ENCODE measurements around the gene NFX1. TPM values are rescaled to one million over a fixed set of nuclear protein-coding genes. Genes with fewer than 3 reads are reported as not detected.

NFX1 gene
- 18.7 TPM for total RNA-seq

- peak; percentile 93 for DNase-seq
These were observed at the start of gene NFX1 for GRCh38 chr9:33290247-33291030. TSS of gene NFX1 (plus strand) at chr9:33290516. CDS start at chr9:33290573, 57 bp downstream.

- DNase-seq: no peak
These were observed 49.0 kb upstream of the NFX1 start for GRCh38 chr9:33241298-33241697.

- no peak for DNase-seq
These were observed 47.6 kb upstream of the NFX1 start for GRCh38 chr9:33242609-33243134.

- DNase-seq: no peak
These were observed 46.1 kb upstream of the NFX1 start for GRCh38 chr9:33244137-33244784.

DNA sequence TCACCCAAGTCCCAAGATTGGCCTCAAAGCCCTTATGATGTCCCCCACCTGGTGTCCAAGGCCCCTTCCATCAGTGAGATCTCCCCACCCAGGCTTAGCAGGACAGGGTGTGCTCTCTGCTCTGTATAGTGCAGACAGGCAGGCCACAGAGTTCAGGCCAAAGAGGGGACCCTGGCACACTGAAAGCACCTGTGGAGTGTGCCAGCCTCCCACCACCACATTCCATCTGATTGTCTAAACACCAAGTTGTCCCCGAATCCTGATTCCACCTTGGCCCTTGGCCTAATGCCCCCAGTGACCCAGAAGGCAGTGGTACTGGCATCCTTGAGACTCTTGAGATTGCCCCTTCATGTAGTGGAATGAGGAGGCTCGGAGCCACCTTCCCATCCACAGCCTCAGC is 45.0 kb upstream of the NFX1 start:
- no peak for DNase-seq

GRCh38 chr9:33246269-33246860 is 44.0 kb upstream of the NFX1 start:
- no peak for DNase-seq

DNA sequence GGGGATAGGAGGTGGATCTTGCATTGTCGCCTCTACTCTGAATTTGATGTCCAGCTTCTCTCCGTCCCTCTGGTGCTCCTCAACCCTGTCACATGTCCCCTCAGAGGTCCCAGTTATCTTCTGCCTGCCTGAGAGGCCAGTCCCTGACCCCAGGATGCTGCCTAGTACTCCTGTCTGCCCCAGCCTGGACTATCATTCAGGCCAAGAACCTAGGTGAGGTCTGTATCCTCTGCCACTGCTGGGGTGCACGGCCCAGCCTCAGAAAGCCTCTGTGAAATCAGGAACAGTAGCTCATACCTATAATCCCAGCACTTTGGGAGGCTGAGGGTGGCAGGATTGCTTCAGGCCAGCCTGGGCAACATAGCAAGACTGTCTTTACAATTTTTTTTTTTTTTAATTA is 41.7 kb upstream of the NFX1 start:
- no peak for DNase-seq

DNA sequence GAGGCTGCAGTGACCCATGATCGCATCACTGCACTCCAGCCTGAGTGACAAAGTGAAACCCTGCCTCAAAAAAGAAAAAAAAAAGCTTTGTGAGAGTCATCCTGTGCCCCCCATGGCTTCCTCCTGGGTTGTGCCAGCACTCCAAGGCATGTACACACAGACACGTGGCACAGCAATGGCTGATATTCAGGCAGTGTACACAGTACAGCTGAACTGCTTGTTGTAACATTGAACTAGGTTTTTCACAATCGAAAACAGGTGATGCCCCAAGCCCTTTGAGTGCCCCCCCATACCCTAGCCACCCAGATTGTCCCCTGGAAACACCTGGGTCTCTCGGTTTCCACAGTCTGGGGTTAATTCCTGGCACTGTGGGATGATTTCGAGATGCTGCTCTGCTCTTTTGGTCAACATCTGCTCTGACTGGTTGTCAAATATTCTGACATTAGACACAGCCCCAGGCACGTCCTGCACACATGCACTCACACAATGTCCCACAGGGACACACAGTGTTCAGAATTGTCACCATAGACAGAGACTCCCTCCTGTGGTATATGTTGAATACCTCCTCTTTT is 41.1 kb upstream of the NFX1 start:
- DNase-seq: no peak

DNA sequence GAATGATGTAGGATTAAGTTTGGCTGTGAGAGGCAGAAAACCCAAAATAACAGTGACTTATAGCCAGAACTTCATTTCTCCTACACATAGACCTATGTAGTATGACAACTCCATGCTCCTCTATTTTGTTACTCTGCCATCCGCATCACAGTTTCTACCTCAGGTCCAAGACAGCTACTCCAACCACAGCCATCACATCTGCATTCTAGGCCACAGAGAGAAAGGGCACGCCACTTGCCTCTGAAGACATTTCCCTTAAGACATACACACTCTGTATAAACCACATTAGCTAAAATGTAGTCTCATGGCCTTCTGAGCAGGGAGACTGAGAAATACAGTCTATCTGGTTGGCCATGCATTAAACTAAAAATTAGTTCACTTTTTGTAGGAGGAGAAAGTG is 40.3 kb upstream of the NFX1 start:
- no peak for DNase-seq

DNA sequence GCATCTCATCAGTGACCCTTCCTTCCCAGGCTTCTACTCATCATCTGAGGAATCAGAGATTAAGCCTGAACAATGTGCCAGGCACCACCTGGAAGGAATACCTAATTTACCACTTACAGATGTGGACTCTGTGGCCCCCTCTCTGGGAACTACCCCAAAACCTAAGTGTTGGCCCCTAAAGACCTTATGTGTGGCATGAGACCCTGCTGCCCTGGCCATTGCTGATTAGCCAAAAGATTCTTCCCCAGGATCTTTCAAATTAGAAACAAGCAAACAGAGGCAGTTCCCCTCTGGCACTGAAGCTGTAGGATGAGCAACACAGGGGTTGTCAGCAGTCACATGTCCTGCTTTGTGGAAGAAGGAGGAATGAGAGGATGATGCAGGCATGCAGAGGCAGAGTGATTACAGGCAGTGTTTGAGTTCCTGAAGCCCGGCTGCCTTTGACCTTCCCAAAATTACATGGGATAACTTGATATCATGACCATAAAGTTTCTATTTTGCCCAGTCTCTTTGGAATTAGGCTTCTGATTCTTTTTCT is 39.8 kb upstream of the NFX1 start:
- DNase-seq: no peak

- no peak for DNase-seq
These were observed 36.1 kb upstream of the NFX1 start for GRCh38 chr9:33254211-33254610.

DNA sequence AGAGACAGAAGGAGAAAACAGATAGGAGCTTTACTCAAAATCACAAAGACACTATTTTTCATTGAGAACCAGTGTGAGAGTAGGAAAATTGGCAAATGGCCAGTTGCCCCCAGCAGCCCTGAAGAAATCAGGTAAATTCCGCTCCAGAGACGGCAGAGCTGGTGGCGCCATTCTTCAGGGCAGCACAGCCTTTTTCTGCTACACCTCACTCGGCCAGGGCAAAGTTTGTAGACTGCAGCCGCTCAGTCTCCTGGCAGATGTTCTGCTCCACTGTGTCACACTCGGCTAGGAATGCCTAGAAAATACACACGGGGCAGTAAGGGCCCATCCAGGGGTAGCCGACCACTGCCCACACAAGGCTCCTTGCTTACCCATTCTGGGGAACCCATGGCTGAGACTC is 35.3 kb upstream of the NFX1 start:
- no peak for DNase-seq

DNA sequence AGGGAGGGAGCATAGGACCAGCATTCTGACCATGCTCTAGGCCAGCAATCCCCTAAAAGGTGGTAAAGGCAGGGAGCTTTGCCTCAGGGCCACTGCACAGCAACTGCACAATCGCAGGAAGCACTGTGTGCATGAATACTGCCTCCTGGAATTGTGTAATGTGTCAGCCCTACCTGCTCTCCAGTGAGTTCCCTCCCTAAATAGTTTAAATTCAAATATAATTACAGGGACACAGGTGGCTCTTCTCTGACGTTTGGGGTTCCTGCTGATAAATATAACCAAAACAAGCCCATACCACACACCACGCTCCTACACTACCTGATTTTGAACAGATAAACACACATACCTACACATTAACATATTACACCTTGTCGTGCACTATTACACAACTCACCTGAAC is 34.8 kb upstream of the NFX1 start:
- no peak for DNase-seq

DNA sequence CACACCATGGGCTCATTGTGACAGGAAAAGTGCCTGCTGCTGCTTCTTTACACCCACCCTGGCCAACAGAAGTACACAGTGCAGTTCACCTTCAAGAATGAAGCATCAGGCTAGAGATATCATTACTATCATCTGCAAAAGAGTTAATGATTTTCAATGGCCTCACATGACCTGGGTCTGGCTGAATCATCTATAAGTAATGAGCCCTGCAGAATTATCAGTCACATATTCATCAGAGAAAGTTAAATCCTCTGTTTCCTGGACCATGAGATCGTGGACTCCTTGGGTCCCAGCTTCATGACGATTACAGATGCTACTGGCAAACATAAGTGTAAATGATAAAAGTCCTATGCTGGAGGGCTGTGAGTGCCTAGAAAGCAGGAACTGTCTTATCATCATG is 34.1 kb upstream of the NFX1 start:
- DNase-seq: no peak

GRCh38 chr9:33257276-33257675 is 33.0 kb upstream of the NFX1 start:
- DNase-seq: no peak

GRCh38 chr9:33260372-33260771 is 29.9 kb upstream of the NFX1 start:
- no peak for DNase-seq

- DNase-seq: no peak
These were observed 26.9 kb upstream of the NFX1 start for GRCh38 chr9:33263131-33264002.

DNA sequence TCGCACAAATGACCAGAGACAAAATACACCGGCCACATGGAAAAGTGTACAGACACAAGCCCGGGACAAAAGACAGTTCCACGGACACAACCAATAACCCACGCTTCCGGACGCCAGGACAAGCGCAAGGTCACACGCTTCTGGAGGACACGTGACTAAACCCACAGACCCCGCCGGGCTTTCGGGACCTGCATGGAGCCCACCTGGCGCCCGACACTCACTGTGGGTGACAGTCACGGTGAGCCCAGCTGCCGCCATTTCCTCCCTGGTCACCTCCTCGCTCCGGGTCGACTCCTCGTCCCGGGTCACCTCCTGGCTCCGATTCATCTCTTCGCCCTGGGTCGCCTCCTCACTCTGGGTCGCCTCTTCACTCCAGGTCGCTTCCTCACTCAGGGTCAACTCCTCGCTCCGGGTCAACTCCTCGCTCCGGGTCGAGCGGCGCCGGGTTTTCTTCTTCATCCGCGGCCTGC is 26.3 kb upstream of the NFX1 start:
- DNase-seq: peak; percentile 33

- peak; percentile 99 for DNase-seq
These were observed 25.7 kb upstream of the NFX1 start, which contains the start of the genes BAG1 and CHMP5 for GRCh38 chr9:33264473-33265177. TSS of gene BAG1 (minus strand) at chr9:33264708. TSS of gene CHMP5 (plus strand) at chr9:33265049. CDS start at chr9:33265079, 30 bp downstream.

DNA sequence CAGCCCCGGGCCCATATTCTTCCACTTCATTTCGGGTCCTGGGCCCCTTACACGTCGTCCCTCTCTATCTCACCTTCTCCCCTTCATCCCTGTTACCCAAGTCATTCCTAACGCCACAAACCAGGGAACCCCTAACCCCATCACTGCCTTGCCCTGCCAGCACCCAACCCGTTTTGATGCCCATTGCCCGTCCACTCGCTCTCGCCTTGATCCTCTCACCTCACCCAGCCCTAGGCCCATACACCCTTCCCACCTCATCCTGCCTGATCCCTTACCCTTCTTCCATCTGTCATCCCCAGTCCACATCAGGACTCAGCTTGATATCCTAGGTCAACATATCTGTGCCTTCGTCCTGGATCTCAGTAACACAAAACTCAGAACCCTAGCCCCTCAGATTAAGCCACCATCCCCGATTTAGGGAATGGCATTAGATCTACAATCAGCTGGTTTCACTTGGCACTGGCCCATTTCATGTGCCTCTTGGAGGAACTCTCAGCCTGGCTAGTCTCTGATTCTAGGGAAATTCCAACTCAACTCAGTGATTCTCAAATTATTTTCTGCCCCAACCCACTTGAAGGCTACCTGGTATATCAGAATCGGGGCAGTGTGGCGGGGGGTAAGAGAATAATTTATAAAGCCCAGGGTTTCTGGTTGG is 25.0 kb upstream of the NFX1 start:
- no peak for DNase-seq

All from occipital lobe (tissue), 2 donors.